Putamen (tissue), 1 donor: Measurements from ENCODE around the gene PTPMT1.
"Not testable (repeated sequence)": the region's sequence is repeated elsewhere in the genome, so short reads cannot be mapped to it uniquely, and the experiment has no call there.

ENCODE experiments used
- DNase-seq: peaks from one replicate; pipeline ENCODE4 v3.0.0-alpha.2; 2016; ENCODE audit warnings: low spot score

Gene PTPMT1

GRCh38 chr11:47546274-47546673, 19.1 kb upstream of the PTPMT1 start:
- DNase-seq: not testable (repeated sequence)

GRCh38 chr11:47550288-47551047, 14.9 kb upstream of the PTPMT1 start:
- DNase-seq: no peak

GRCh38 chr11:47551086-47551485, 14.3 kb upstream of the PTPMT1 start:
- DNase-seq: no peak

- DNase-seq: no peak
Measured at GRCh38 chr11:47552056-47552565, 13.3 kb upstream of the PTPMT1 start.

GRCh38 chr11:47552566-47553405, 12.6 kb upstream of the PTPMT1 start, which contains the start of gene CELF1:
TSS of gene CELF1 (minus strand) at chr11:47553132. CDS start at chr11:47499523, 53,609 bp downstream.
- peak; percentile 94 for DNase-seq

- DNase-seq: no peak
Measured at GRCh38 chr11:47553406-47553743, 12.0 kb upstream of the PTPMT1 start.

- not testable (repeated sequence) for DNase-seq
Measured at GRCh38 chr11:47557004-47557403, 8.4 kb upstream of the PTPMT1 start.

GRCh38 chr11:47558695-47559094, 6.7 kb upstream of the PTPMT1 start:
- DNase-seq: no peak

- DNase-seq: no peak
Measured at GRCh38 chr11:47560426-47560825, 5.0 kb upstream of the PTPMT1 start.

GRCh38 chr11:47562393-47562792, 3.0 kb upstream of the PTPMT1 start:
- not testable (repeated sequence) for DNase-seq

GRCh38 chr11:47564366-47564765, 1.0 kb upstream of the PTPMT1 start:
- DNase-seq: not testable (repeated sequence)

GRCh38 chr11:47564933-47565339, 463 bp upstream of the PTPMT1 start:
- DNase-seq: no peak

GRCh38 chr11:47566149-47566698, 825 bp downstream of the PTPMT1 start:
- no peak for DNase-seq

- no peak for DNase-seq
Measured at GRCh38 chr11:47569646-47570045, 4.2 kb downstream of the PTPMT1 start.

GRCh38 chr11:47570651-47571356, 5.4 kb downstream of the PTPMT1 start:
- no peak for DNase-seq

GRCh38 chr11:47571357-47571729, 5.9 kb downstream of the PTPMT1 start:
- no peak for DNase-seq

GRCh38 chr11:47571895-47572294, 6.5 kb downstream of the PTPMT1 start:
- no peak for DNase-seq

GRCh38 chr11:47572715-47573255, 7.4 kb downstream of the PTPMT1 start:
- no peak for DNase-seq

GRCh38 chr11:47573321-47573720, 7.9 kb downstream of the PTPMT1 start:
- DNase-seq: no peak

GRCh38 chr11:47577460-47578041, 12.2 kb downstream of the PTPMT1 start:
- no peak for DNase-seq
